Measurements from ENCODE around the gene HOXA9. TPM values are rescaled to one million over a fixed set of nuclear protein-coding genes. Genes with fewer than 3 reads are reported as not detected.

The HOXA9 gene
- total and polyA plus RNA-seq, 10 of the 15 experiments (the other 5 are each of a cell fraction or from before 2014, with no cell fraction given), result not detected

GRCh38 chr7:27116031-27116961 is 49.0 kb downstream of the HOXA9 start:
- no peak overlapping the region for H2AFZ ChIP-seq (ENCODE audit: control insufficient read depth, low read depth, low read length)
- no peaks in the 10 kb centered on the region for H3K36me3 ChIP-seq (ENCODE audit: control insufficient read depth in 2 of 2, insufficient read depth in 2 of 2, low read length in 1 of 2)
- no peaks in the 10 kb centered on the region for H3K9me3 ChIP-seq (replicated peaks; ENCODE audit: control insufficient read depth, insufficient read depth, low read length)
- H3K27me3 ChIP-seq (replicated peaks in 1 of 2; ENCODE audit: control insufficient read depth in 2 of 2, insufficient read depth in 2 of 2, low read length in 1 of 2), result no peaks in the 10 kb centered on the region
- no peak overlapping the region for H3K27ac ChIP-seq (ENCODE audit: control insufficient read depth, insufficient read depth)
- SMC1A ChIA-PET (ENCODE audit: uncharacterized antibody, unreplicated experiment), result interaction anchor here (0.6 kb wide), 1 partner anchor 171 kb away, joined by 3 read pairs; no protein-coding TSS in a partner anchor
- no TSS peak for BruUV-seq (replicated peaks)
- FAIRE-seq (no peak), ATAC-seq (no peak), DNase-seq (ENCODE audit: low read depth, low spot score) (no peak)
- no peak overlapping the region for H3K9ac ChIP-seq (ENCODE audit: control insufficient read depth, insufficient read depth, low read length)
- intact Hi-C loops (cut with micrococcal nuclease; ENCODE audit: unreplicated experiment), result no loop called here
- in situ Hi-C loops (cut with MboI), result no loop called here
- CTCF ChIA-PET, result no interaction called here
- 40% methylated on average over 20 of the region's 20 CpGs for WGBS (ENCODE audit: insufficient coverage, insufficient replicate concordance, low lambda C conversion rate, missing lambda C conversion rate)
- H3K79me2 ChIP-seq (ENCODE audit: control insufficient read depth, insufficient read depth, low read length), result no peaks in the 10 kb centered on the region
- TF ChIP-seq SMAD5 (IDR thresholded peaks at IDR 0.05; ENCODE audit: low read depth) (no peak), RCOR1 (conservative IDR thresholded peaks at IDR 0.05; ENCODE audit: low read depth, low read length) (no peak), STAT3 (IDR thresholded peaks at IDR 0.05; ENCODE audit: low read depth, low read length) (no peak), PML (IDR thresholded peaks at IDR 0.05; ENCODE audit: low read length) (no peak), E2F8 (IDR thresholded peaks at IDR 0.05; ENCODE audit: low read depth, partially characterized antibody) (no peak), IRF3 (IDR thresholded peaks at IDR 0.05) (no peak), MEF2A (IDR thresholded peaks at IDR 0.05; ENCODE audit: insufficient read depth, low read depth, low read length) (no peak), CHD1 (IDR thresholded peaks at IDR 0.05; ENCODE audit: low read depth, low read length) (no peak), CBFB (IDR thresholded peaks at IDR 0.05; ENCODE audit: low read depth) (no peak), RELA (IDR thresholded peaks at IDR 0.05; ENCODE audit: borderline replicate concordance, partially characterized antibody) (no peak), ATF2 (IDR thresholded peaks at IDR 0.05; ENCODE audit: low read length) (no peak), HDAC2 (IDR thresholded peaks at IDR 0.05) (no peak), HDAC6 (IDR thresholded peaks at IDR 0.05; ENCODE audit: unreplicated experiment) (no peak)
- RAD21 ChIA-PET (ENCODE audit: unreplicated experiment), result no interaction called here
- H3K4me1 ChIP-seq (ENCODE audit: control insufficient read depth, insufficient read depth, low read length), result no peaks in the 10 kb centered on the region
- POLR2A ChIA-PET, result no interaction called here
- no peaks in the 10 kb centered on the region; the same call in 1 of the 2 replicates for H4K20me1 ChIP-seq (ENCODE audit: control insufficient read depth, insufficient read depth)
- no peak overlapping the region for H3K4me2 ChIP-seq (ENCODE audit: control insufficient read depth, insufficient read depth)
- H3K4me3 ChIP-seq, result no peak overlapping the region

Measured in GM12878 (cell line).